ENCODE data around the gene CSMD2.

DNA sequence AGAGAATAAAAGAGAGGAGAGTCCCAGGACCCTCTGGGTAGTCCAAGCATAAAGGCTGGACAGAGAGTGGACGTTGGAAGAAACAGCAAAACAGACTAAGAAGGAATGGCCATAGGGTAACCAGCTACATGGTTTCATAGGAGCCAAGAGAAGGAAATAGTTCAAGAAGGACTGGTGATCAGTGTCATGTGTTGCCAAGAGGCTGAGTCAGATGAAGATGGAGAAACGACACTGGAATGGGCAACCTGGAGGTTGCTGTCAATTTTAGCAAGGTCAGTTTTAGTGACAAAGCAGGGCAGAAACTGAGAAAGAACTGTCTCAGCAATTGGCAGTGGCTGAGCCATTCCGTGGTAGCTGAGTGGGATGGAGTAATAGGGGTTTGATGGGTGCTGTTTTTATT lies 259.8 kb downstream of the CSMD2 start:
- TF ChIP-seq, protein P1, sequence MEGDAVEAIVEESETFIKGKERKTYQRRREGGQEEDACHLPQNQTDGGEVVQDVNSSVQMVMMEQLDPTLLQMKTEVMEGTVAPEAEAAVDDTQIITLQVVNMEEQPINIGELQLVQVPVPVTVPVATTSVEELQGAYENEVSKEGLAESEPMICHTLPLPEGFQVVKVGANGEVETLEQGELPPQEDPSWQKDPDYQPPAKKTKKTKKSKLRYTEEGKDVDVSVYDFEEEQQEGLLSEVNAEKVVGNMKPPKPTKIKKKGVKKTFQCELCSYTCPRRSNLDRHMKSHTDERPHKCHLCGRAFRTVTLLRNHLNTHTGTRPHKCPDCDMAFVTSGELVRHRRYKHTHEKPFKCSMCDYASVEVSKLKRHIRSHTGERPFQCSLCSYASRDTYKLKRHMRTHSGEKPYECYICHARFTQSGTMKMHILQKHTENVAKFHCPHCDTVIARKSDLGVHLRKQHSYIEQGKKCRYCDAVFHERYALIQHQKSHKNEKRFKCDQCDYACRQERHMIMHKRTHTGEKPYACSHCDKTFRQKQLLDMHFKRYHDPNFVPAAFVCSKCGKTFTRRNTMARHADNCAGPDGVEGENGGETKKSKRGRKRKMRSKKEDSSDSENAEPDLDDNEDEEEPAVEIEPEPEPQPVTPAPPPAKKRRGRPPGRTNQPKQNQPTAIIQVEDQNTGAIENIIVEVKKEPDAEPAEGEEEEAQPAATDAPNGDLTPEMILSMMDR (IDR thresholded peaks at IDR 0.05; ENCODE audit: low read length) = no peak
- TF ChIP-seq EZH2phosphoT487 (IDR thresholded peaks at IDR 0.05; ENCODE audit: low read length) = no peak

All from MM.1S (cell line).